ENCODE data around the gene GTF2IRD1. TPM values are rescaled to one million over a fixed set of nuclear protein-coding genes. Genes with fewer than 3 reads are reported as not detected.

Gene GTF2IRD1
- polyA plus RNA-seq, 1 of the 3 experiments (the other 2 are of a cell fraction), result 26.4 TPM

- no peak overlapping the region for H3K9ac ChIP-seq
- H2AFZ ChIP-seq (ENCODE audit: low read depth), result no peak overlapping the region
- no peak for DNase-seq
- no peaks in the 10 kb centered on the region for H3K79me2 ChIP-seq (ENCODE audit: insufficient read depth)
- H3K9me3 ChIP-seq, result no peaks in the 10 kb centered on the region
- H3K27ac ChIP-seq (ENCODE audit: low read depth in 2 of 2, low read length in 1 of 2), result no peak overlapping the region
- 91% methylated on average over 14 of the region's 14 CpGs for WGBS (ENCODE audit: low lambda C conversion rate)
- ChIA-PET CTCF (interaction anchor here (1.0 to 1.4 kb wide), 6 partner anchors 8 to 218 kb away, joined by 3 to 5 read pairs (median 4); no protein-coding TSS in a partner anchor), POLR2A (no interaction called here)
- no peaks in the 10 kb centered on the region for H3K27me3 ChIP-seq (ENCODE audit: insufficient read depth)
- no peaks in the 10 kb centered on the region for H3K36me3 ChIP-seq (replicated peaks in 1 of 2; ENCODE audit: control insufficient read depth in 1 of 2, insufficient read depth in 2 of 2, low read length in 1 of 2)
- no peak overlapping the region for H3K4me2 ChIP-seq
- peaks cover 0 to 8% of the 10 kb centered on the region in 2 experiments; a peak in 1 of 4 replicates for H3K4me1 ChIP-seq (ENCODE audit: control insufficient read depth in 1 of 2, insufficient read depth in 2 of 2, low read depth in 1 of 2, low read length in 1 of 2)
- no peaks in the 10 kb centered on the region for H4K20me1 ChIP-seq (ENCODE audit: insufficient read depth)
- H3K4me3 ChIP-seq (ENCODE audit: low read depth in 2 of 2, low read length in 1 of 2), result no peak overlapping the region
- TF ChIP-seq TEAD4 (IDR thresholded peaks at IDR 0.05; ENCODE audit: borderline replicate concordance, insufficient read depth) (no peak), FOSL2 (IDR thresholded peaks at IDR 0.05; ENCODE audit: borderline replicate concordance, low read depth) (no peak), MEF2A (IDR thresholded peaks at IDR 0.05; ENCODE audit: borderline replicate concordance, low read depth) (no peak), REST (IDR thresholded peaks at IDR 0.05; ENCODE audit: low read depth, low read length) (no peak), NFIC (IDR thresholded peaks at IDR 0.05; ENCODE audit: borderline replicate concordance) (no peak), SMC3 (IDR thresholded peaks at IDR 0.05; ENCODE audit: low read depth, low read length) (no peak), GATA2 (CRISPR knock-in tag; IDR thresholded peaks at IDR 0.05) (no peak), TCF12 (IDR thresholded peaks at IDR 0.05) (no peak), GABPA (IDR thresholded peaks at IDR 0.05; ENCODE audit: low read depth) (no peak), FOXM1 (IDR thresholded peaks at IDR 0.05; ENCODE audit: low read depth) (no peak), MXI1 (IDR thresholded peaks at IDR 0.05; ENCODE audit: low read depth, low read length) (no peak), CTCF (IDR thresholded peaks at IDR 0.05) (no peak), JUND (IDR thresholded peaks at IDR 0.05) (no peak), IRF3 (IDR thresholded peaks at IDR 0.05; ENCODE audit: low read depth, low read length) (no peak), USF2 (IDR thresholded peaks at IDR 0.05; ENCODE audit: borderline replicate concordance, low read depth, low read length) (no peak), CHD2 (IDR thresholded peaks at IDR 0.05; ENCODE audit: low read length, partially characterized antibody) (no peak), RAD21 (IDR thresholded peaks at IDR 0.05; ENCODE audit: low read length) (no peak)
- H3F3A ChIP-seq (replicated peaks; ENCODE audit: insufficient read depth), result peaks cover 13% of the 10 kb centered on the region
- no peaks in the 10 kb centered on the region for H3K9me2 ChIP-seq
These were observed 165.6 kb downstream of the GTF2IRD1 start for GRCh38 chr7:74619235-74619860.
